HG03280 (cell line): Measurements from ENCODE around the gene LDB2.

Experiments used
- ATAC-seq: cut with Tn5 transposase; IDR thresholded peaks from one replicate; pipeline ENCODE4 v1.9.1; 2021; ENCODE audit warnings: mild to moderate bottlenecking, moderate library complexity; ENCODE audit not compliant: unreplicated experiment

The LDB2 gene

DNA sequence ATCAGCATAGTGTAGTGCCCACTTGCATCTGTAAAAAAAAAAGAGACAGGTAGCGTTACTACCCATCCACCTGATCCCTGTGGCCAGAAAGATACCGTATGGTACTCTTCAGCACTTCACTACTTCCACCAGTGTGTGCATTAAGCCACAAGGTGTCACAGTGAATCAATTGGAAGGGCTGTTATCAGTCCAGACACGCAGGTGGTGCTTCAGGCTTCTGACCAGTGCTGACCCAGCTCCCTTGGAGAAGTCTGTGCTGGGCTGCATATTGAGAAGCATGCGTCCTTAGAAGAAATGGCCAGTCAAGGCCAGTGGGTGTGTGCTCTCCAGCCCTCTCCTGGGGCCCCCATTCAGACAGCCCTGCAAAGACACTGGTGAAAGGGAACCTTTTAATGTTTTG lies 10.6 kb downstream of the LDB2 start:
- ATAC-seq, result no peak

- no peak for ATAC-seq
Observed at GRCh38 chr4:16884673-16885460, 13.6 kb downstream of the LDB2 start.

GRCh38 chr4:16883806-16884205 lies 14.6 kb downstream of the LDB2 start:
- ATAC-seq, result no peak

DNA sequence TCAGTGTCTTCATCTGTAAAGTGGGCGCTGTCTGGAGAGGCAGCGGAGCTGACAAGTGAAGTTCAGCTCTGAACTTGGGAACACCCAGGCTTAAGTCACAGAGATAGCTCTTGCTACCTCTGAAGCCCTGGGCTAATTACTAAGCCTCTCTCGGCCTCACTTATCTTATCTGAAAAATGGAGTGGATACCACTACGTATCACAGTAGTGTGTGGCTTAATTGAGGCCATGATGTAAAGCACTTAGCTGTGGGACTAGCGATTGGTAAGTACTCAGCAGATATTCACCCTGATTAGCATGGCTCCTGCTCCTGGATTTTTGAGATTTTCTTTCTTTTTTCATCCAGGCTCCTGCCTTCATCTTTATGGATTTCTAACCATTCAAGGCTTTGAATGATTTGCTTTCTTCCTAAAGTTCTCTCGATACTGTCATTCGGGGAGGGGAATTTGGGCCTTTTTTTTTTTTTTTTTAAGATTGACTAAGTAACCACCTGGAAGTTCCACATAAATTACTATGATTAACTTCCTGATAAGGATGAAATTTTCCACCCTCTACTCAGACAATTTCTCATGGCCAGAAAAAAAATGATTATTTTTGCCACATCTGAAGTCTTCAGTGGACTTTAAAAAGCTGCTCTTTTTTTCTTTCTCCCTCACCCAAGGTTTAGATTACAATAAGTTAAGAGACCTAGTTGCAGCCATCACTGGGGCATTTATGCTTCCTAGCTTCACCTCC lies 17.1 kb downstream of the LDB2 start:
- no peak for ATAC-seq

DNA sequence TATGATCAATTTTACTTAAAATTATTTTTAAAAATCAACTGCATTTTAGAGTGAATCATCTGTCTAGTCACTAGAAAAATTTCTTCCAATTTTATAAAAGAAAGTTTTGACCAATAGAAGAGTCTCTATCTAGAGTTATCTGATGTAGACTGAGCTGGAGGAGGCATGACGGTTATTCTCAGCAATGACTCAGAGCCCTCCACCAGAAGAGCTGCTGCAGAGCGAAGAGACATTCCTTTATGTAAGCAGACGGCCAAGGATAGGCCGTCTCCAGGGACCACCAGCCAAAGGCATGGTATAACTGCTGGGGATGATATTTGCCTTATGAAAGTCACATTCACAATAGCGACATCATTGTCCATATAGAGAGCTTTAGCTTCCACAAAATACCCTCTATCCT lies 23.0 kb downstream of the LDB2 start:
- ATAC-seq, result no peak

- ATAC-seq, result no peak
Observed at GRCh38 chr4:16869594-16870245, 28.7 kb downstream of the LDB2 start.

- no peak for ATAC-seq
Observed at GRCh38 chr4:16868674-16869073, 29.8 kb downstream of the LDB2 start.

DNA sequence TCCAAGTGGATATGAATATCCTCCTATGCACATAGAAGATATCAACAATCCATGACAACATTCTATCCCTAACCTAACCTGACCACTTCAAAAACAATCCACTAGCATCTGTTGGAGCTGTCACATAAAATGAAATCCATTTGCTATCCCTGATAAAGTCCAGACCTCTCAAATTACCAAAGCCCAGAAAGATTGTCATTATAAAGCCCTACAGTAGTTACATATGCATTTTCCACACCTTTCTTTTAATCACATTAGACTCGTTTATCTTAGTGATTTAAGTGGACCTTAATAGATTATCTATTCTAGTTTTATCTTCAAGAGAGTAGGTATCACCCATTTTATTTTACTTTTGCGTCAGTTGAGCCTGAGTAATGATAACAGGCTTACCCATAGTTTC lies 30.6 kb downstream of the LDB2 start:
- ATAC-seq, result no peak

GRCh38 chr4:16866974-16867373 lies 31.5 kb downstream of the LDB2 start:
- no peak for ATAC-seq

DNA sequence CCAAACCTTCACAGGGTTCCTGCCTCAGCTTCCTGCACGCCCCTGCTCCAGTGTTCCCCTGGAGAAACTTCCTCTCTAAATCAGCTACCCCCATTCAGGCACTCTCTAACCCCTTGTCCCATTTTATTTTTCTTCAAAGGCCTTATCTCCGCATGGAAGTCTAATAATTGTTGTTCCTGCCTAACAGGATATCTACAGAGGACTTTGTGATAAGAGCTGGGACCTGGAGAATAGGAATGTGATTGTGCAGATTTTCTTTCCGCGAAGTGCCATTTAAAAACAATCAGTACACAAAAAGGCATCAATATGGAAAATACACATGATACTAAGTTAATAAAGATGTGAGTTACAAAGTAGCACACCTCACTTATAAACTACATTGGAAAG lies 32.6 kb downstream of the LDB2 start:
- no peak for ATAC-seq

- ATAC-seq, result no peak
Observed at GRCh38 chr4:16865209-16865896, 33.1 kb downstream of the LDB2 start.

DNA sequence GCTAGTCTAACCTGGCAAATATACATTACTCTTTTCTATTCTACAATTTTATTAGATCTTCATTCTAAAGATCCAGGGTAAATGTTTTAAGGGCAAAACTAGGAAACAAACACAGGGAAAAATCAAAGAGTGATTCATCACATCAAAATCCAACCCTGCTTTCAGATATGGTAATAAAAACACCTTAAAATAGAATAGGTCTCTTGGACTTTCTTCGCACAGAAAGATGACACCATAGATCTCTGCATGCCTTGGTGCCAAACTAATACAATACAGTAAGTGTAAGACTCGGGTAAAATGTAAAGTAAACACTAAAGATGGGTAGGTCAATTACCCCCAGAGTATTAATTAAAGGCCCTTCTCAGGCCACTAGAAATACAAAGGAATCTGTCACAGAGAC lies 34.2 kb downstream of the LDB2 start:
- no peak for ATAC-seq

- no peak for ATAC-seq
Observed at GRCh38 chr4:16862697-16863096, 35.7 kb downstream of the LDB2 start.

DNA sequence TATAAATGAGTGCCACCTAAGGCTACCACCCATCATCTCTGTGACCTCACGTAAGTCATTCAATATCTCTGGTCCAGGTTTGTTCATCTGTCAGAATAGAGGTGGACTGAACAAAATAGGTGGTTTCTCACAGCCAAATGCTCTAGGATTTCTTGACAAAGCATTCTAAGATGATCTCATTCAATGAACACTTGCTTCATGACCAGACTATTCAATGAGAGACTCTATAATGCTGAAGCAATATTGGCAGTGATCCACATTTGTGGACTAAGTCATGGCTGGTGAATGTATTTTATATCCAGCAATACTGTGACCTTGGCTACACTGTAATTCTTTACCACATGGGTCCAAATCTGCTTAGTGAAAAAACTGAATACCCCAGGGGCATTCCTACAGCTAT lies 37.9 kb downstream of the LDB2 start:
- ATAC-seq, result no peak

GRCh38 chr4:16859031-16859430 lies 39.4 kb downstream of the LDB2 start:
- no peak for ATAC-seq

GRCh38 chr4:16858275-16858752 lies 40.1 kb downstream of the LDB2 start:
- no peak for ATAC-seq

- ATAC-seq, result no peak
Observed at GRCh38 chr4:16857425-16857824, 41.0 kb downstream of the LDB2 start.

DNA sequence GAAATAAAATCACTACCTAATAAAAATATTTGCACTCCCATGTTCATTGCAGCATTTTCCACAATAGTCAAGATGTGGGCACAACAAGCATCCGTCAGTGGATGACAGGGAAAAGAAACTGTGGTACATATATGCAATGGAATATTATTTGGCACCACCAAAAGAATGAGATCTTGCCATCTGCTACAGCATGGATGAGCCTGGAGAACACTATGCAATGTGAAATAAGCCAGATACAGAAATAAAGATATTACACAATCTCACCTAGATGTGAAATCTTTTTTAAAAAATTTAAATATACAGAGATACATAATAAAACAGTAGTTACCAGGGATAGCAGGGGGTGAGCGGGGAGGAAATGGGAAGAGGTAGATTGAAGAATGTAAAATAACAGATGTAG lies 44.8 kb downstream of the LDB2 start:
- ATAC-seq, result no peak

- ATAC-seq, result no peak
Observed at GRCh38 chr4:16852644-16853043, 45.8 kb downstream of the LDB2 start.

DNA sequence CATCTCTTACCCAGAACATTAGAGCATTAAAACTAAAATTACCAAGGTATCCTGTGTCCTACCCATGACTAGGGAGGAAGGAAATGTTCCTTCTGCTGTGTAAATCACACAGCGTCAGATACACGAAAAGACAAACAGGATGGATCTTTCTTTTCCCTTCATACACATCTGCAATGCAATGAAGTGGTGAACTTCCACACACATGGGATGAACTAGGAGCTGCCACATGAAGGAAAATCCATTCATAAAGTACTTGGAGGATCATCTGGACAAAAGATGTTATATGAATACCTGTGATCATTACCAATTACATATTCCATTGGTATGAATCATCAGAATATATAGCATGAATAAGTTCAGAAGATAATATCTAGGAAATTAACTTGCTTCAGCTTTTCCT lies 46.2 kb downstream of the LDB2 start:
- ATAC-seq, result no peak

GRCh38 chr4:16846540-16847117 lies 51.8 kb downstream of the LDB2 start:
- ATAC-seq, result no peak
